KMS-11 (cell line): ENCODE data around the gene COL13A1.

Experiments used
- H2AFZ ChIP-seq: fragments of 200-600 bp; sonication (generic); 2 replicates; pipeline ENCODE4 v1.6.1; 2016; ENCODE audit warnings: antibody characterized with exemption, mixed run types, low read depth
- H3K27ac ChIP-seq: fragments of 200-600 bp; sonication (generic); 2 replicates; pipeline ENCODE4 v1.6.1; 2016; ENCODE audit warnings: mild to moderate bottlenecking, mixed run types
- H3K27me3 ChIP-seq: fragments of 200-600 bp; sonication (generic); 2 replicates; pipeline ENCODE4 v1.6.1; 2017; ENCODE audit warnings: mild to moderate bottlenecking, low read depth, mixed run types, moderate library complexity; ENCODE audit not compliant: insufficient read depth
- H3K36me3 ChIP-seq: fragments of 200-600 bp; sonication (generic); 2 replicates; pipeline ENCODE4 v1.6.1; 2017; ENCODE audit warnings: mild to moderate bottlenecking, mixed run types; ENCODE audit not compliant: insufficient read depth
- H3K4me1 ChIP-seq: fragments of 200-600 bp; sonication (generic); 2 replicates; pipeline ENCODE4 v1.6.1; 2016; ENCODE audit warnings: mild to moderate bottlenecking, low read depth, mixed run types; ENCODE audit not compliant: poor library complexity, severe bottlenecking
- H3K4me2 ChIP-seq: fragments of 200-600 bp; sonication (generic); 2 replicates; pipeline ENCODE4 v1.7.0; 2016; ENCODE audit warnings: mild to moderate bottlenecking, mixed run types
- H3K4me3 ChIP-seq: fragments of 200-600 bp; sonication (generic); IDR thresholded peaks from 2 replicates; pipeline ENCODE4 v1.6.1; 2017; ENCODE audit warnings: low read depth, low read length, mixed read lengths; ENCODE audit not compliant: insufficient read depth
- H3K79me2 ChIP-seq: fragments of 200-600 bp; sonication (generic); 2 replicates; pipeline ENCODE4 v1.6.1; 2016; ENCODE audit warnings: low read depth, mixed run types; ENCODE audit not compliant: insufficient read depth
- H3K9ac ChIP-seq: fragments of 200-600 bp; sonication (generic); 2 replicates; pipeline ENCODE4 v1.6.1; 2016; ENCODE audit warnings: mild to moderate bottlenecking, mixed run types
- H4K20me1 ChIP-seq: fragments of 200-600 bp; sonication (generic); 2 replicates; pipeline ENCODE4 v1.6.1; 2016; ENCODE audit warnings: mild to moderate bottlenecking, mixed run types; ENCODE audit not compliant: insufficient read depth
- CTCF ChIP-seq: fragments of 200-600 bp; sonication (generic); conservative IDR thresholded peaks from 2 replicates; pipeline ENCODE4 v1.6.1; 2017; ENCODE audit warnings: low read depth, mild to moderate bottlenecking, antibody characterized with exemption, low read length, moderate library complexity, mixed read lengths

Gene COL13A1

GRCh38 chr10:69828144-69828870 is 26.6 kb downstream of the COL13A1 start:
- no peaks in the 10 kb centered on the region for H3K36me3 ChIP-seq
- no peak overlapping the region for H3K4me3 ChIP-seq
- no peak for TF ChIP-seq CTCF
- no peaks in the 10 kb centered on the region for H3K4me1 ChIP-seq
- no peak overlapping the region for H3K27ac ChIP-seq
- no peak overlapping the region for H2AFZ ChIP-seq
- no peaks in the 10 kb centered on the region for H4K20me1 ChIP-seq
- no peak overlapping the region for H3K9ac ChIP-seq
- peaks cover 39% of the 10 kb centered on the region; the same call in 1 of the 2 replicates for H3K27me3 ChIP-seq
- no peaks in the 10 kb centered on the region for H3K79me2 ChIP-seq
- H3K4me2 ChIP-seq = no peak overlapping the region

- Histone ChIP-seq H3K9ac (no peak overlapping the region), H3K4me2 (no peak overlapping the region), H3K4me1 (no peaks in the 10 kb centered on the region), H3K36me3 (no peaks in the 10 kb centered on the region), H4K20me1 (no peaks in the 10 kb centered on the region), H3K27me3 (peaks cover 49% of the 10 kb centered on the region; the same call in 1 of the 2 replicates), H2AFZ (no peak overlapping the region), H3K4me3 (no peak overlapping the region), H3K27ac (no peak overlapping the region), H3K79me2 (no peaks in the 10 kb centered on the region)
- TF ChIP-seq CTCF = no peak
Observed at GRCh38 chr10:69829775-69830174, 28.1 kb downstream of the COL13A1 start.

- TF ChIP-seq CTCF = no peak
- Histone ChIP-seq H4K20me1 (no peaks in the 10 kb centered on the region), H3K36me3 (no peaks in the 10 kb centered on the region), H3K4me3 (no peak overlapping the region), H3K27me3 (peaks cover 51% of the 10 kb centered on the region; the same call in 1 of the 2 replicates), H3K79me2 (no peaks in the 10 kb centered on the region), H2AFZ (no peak overlapping the region), H3K9ac (no peak overlapping the region), H3K4me1 (no peaks in the 10 kb centered on the region), H3K27ac (no peak overlapping the region), H3K4me2 (no peak overlapping the region)
Observed at GRCh38 chr10:69831231-69831855, 29.6 kb downstream of the COL13A1 start.

GRCh38 chr10:69835233-69835632 is 33.5 kb downstream of the COL13A1 start:
- Histone ChIP-seq H3K79me2 (no peaks in the 10 kb centered on the region), H2AFZ (no peak overlapping the region), H3K4me2 (no peak overlapping the region), H3K4me3 (no peak overlapping the region), H4K20me1 (no peaks in the 10 kb centered on the region), H3K4me1 (no peaks in the 10 kb centered on the region), H3K9ac (no peak overlapping the region), H3K27ac (no peak overlapping the region), H3K36me3 (no peaks in the 10 kb centered on the region), H3K27me3 (peaks cover 55% of the 10 kb centered on the region)
- no peak for TF ChIP-seq CTCF
